ENCODE data around the gene BNC2.

DNA sequence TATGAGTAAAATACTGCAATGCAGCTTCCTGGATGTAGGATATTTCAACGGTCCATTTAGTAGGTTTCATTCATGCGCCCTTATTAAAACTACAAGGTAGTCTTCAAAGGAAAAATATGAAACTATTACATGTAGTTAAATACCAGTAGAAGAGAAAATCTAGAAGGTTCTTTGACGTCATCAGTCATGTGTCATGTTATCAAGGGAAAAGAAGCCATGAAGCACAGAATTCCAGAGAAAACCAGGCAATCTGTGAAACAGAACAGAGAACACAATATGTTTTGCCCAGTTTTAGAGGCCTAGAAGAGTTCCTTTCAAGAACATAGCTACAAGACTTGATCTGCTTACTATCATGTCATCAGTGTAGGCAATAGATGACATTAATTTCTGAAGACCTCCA, 38.4 kb downstream of the BNC2 start:
- TF ChIP-seq, protein P1, sequence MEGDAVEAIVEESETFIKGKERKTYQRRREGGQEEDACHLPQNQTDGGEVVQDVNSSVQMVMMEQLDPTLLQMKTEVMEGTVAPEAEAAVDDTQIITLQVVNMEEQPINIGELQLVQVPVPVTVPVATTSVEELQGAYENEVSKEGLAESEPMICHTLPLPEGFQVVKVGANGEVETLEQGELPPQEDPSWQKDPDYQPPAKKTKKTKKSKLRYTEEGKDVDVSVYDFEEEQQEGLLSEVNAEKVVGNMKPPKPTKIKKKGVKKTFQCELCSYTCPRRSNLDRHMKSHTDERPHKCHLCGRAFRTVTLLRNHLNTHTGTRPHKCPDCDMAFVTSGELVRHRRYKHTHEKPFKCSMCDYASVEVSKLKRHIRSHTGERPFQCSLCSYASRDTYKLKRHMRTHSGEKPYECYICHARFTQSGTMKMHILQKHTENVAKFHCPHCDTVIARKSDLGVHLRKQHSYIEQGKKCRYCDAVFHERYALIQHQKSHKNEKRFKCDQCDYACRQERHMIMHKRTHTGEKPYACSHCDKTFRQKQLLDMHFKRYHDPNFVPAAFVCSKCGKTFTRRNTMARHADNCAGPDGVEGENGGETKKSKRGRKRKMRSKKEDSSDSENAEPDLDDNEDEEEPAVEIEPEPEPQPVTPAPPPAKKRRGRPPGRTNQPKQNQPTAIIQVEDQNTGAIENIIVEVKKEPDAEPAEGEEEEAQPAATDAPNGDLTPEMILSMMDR (IDR thresholded peaks at IDR 0.05; ENCODE audit: low read length): no peak
- no peak for TF ChIP-seq EZH2 (IDR thresholded peaks at IDR 0.05; ENCODE audit: borderline replicate concordance, low read length)
